CD14-positive monocyte (primary cell): ENCODE results near the gene MYADML2. TPM values are rescaled to one million over a fixed set of nuclear protein-coding genes. Genes with fewer than 3 reads are reported as not detected.

Experiments
- DNase-seq, 3 donors: peaks; one replicate each; pipeline ENCODE4 v3.0.0-alpha.2; 2011 to 2022
- H2AFZ ChIP-seq: 2 replicates; pipeline ENCODE4 v1.6.0; 2012; ENCODE audit warnings: mild to moderate bottlenecking, low read depth, low read length, inconsistent platforms; ENCODE audit not compliant: insufficient read depth, poor library complexity, severe bottlenecking
- H3K27ac ChIP-seq, 2 donors: 1 replicate in 1 of 2; 2 replicates in 1 of 2; pipeline ENCODE4 v1.5.1; 2012 to 2013; ENCODE audit warnings: low read length in 2 of 2, control low read depth in 1 of 2, inconsistent platforms in 1 of 2, low read depth in 1 of 2, mild to moderate bottlenecking in 1 of 2
- H3K27me3 ChIP-seq, 2 donors: one replicate each; pipeline versions ENCODE4 v1.6.0 to v1.6.1; 2011 to 2013; ENCODE audit warnings: low read length in 2 of 2; ENCODE audit not compliant: control insufficient read depth in 2 of 2, insufficient read depth in 2 of 2
- H3K36me3 ChIP-seq, 2 donors: replicated peaks in 1 of 2; 1 replicate in 1 of 2; 2 replicates in 1 of 2; pipeline versions ENCODE4 v1.5.1 to v1.6.1; 2012 to 2013; ENCODE audit warnings: low read length in 2 of 2, control low read depth in 1 of 2, inconsistent platforms in 1 of 2, mild to moderate bottlenecking in 1 of 2; ENCODE audit not compliant: insufficient read depth in 2 of 2, control insufficient read depth in 1 of 2
- H3K4me1 ChIP-seq, 2 donors: 1 replicate in 1 of 2; 2 replicates in 1 of 2; pipeline versions ENCODE4 v1.5.1 to v1.6.1; 2012 to 2013; ENCODE audit warnings: low read length in 2 of 2, control low read depth in 1 of 2, inconsistent platforms in 1 of 2, mild to moderate bottlenecking in 1 of 2, moderate library complexity in 1 of 2; ENCODE audit not compliant: insufficient read depth in 2 of 2, control insufficient read depth in 1 of 2
- H3K4me2 ChIP-seq: replicated peaks from 2 replicates; pipeline ENCODE3; 2012; ENCODE audit warnings: low read length, moderate library complexity, mild to moderate bottlenecking; ENCODE audit not compliant: poor library complexity, severe bottlenecking; ENCODE audit errors: extremely low read depth
- H3K4me3 ChIP-seq, 3 experiments: fragments of 200-600 bp in 1 of 3; sonication (generic) in 1 of 3; replicated peaks in 1 of 3; 1 replicate in 2 of 3; 2 replicates in 1 of 3; pipeline ENCODE4 v1.5.1; 2011 to 2013; ENCODE audit warnings: low read length in 3 of 3, mild to moderate bottlenecking in 3 of 3, control low read depth in 2 of 3, low read depth in 2 of 3, inconsistent platforms in 1 of 3, moderate library complexity in 1 of 3
- H3K79me2 ChIP-seq: 2 replicates; pipeline ENCODE4 v1.6.0; 2012; ENCODE audit warnings: mild to moderate bottlenecking, control low read depth, inconsistent platforms, low read length, moderate library complexity; ENCODE audit not compliant: insufficient read depth
- H3K9ac ChIP-seq: 2 replicates; pipeline ENCODE4 v1.6.0; 2017; ENCODE audit warnings: low read length, mild to moderate bottlenecking; ENCODE audit not compliant: insufficient read depth, poor library complexity, severe bottlenecking
- H3K9me3 ChIP-seq, 2 donors: replicated peaks in 1 of 2; 1 replicate in 1 of 2; 2 replicates in 1 of 2; pipeline versions ENCODE4 v1.5.1 to v1.6.1; 2012 to 2013; ENCODE audit warnings: low read length in 2 of 2, control low read depth in 1 of 2; ENCODE audit not compliant: control insufficient read depth in 1 of 2, insufficient read depth in 1 of 2
- H4K20me1 ChIP-seq: 2 replicates; pipeline ENCODE4 v1.6.0; 2012; ENCODE audit warnings: mild to moderate bottlenecking, low read length, control low read depth, moderate library complexity; ENCODE audit not compliant: insufficient read depth
- H3K27ac Mint-ChIP-seq, 7 donors: one replicate each; pipeline ENCODE4 v1.8.0; 2020; ENCODE audit warnings: mild to moderate bottlenecking in 7 of 7, mixed read lengths in 7 of 7, moderate library complexity in 6 of 7, inconsistent platforms in 2 of 7
- H3K27me3 Mint-ChIP-seq, 3 donors: one replicate each; pipeline ENCODE4 v1.8.0; 2021 to 2022; ENCODE audit warnings: low read depth in 3 of 3, mild to moderate bottlenecking in 3 of 3, mixed read lengths in 3 of 3, moderate library complexity in 3 of 3, inconsistent platforms in 1 of 3
- H3K36me3 Mint-ChIP-seq, 2 donors: one replicate each; pipeline ENCODE4 v1.8.0; 2020; ENCODE audit warnings: mixed read lengths in 2 of 2, inconsistent platforms in 1 of 2, mild to moderate bottlenecking in 1 of 2
- H3K4me1 Mint-ChIP-seq: one replicate; pipeline ENCODE4 v1.8.0; 2020; ENCODE audit warnings: mild to moderate bottlenecking, mixed read lengths
- H3K4me3 Mint-ChIP-seq, 2 donors: one replicate each; pipeline ENCODE4 v1.8.0; 2020; ENCODE audit warnings: mild to moderate bottlenecking in 2 of 2, mixed read lengths in 2 of 2, moderate library complexity in 1 of 2
- H3K9me3 Mint-ChIP-seq, 7 donors: one replicate each; pipeline ENCODE4 v1.8.0; 2020 to 2022; ENCODE audit warnings: mixed read lengths in 7 of 7, mild to moderate bottlenecking in 6 of 7, moderate library complexity in 6 of 7, inconsistent platforms in 2 of 7
- CTCF ChIP-seq: fragments of 200-600 bp; IDR thresholded peaks from one replicate; pipeline ENCODE4 v1.8.0; 2022; ENCODE audit warnings: antibody characterized with exemption, mild to moderate bottlenecking
- WGBS: methylation state at CpG from one replicate; pipeline ENCODE4 v1.1.5; 2013; ENCODE audit warnings: missing lambda C conversion rate; ENCODE audit not compliant: insufficient coverage; 5-methylcytosine and 5-hydroxymethylcytosine counted together
- intact Hi-C, 2 donors: fragments of 100-400 bp; cut with micrococcal nuclease; formaldehyde crosslinking; loops; one replicate each; pipeline versions ENCODE4 v1.15.0 to v1.15.1; 2023
- polyA plus RNA-seq, 3 donors: library from polyadenylated mRNA; depleted of rRNA in 1 of 3; unstranded in 2 of 3; stranded (reverse) in 1 of 3; fragments of 300-500 nt in 2 of 3; fragments of >200 nt in 1 of 3; fragmentation: Illumina TruSeq in 2 of 3; gene quantifications; 1 replicate in 2 of 3; 2 replicates in 1 of 3; pipeline ENCODE4 v1.2.3, GENCODE V29; 2012 to 2021

The MYADML2 gene
- polyA plus RNA-seq, 3 donors = not detected

- H3K9ac ChIP-seq = no peak overlapping the region
- peaks cover 79% of the 10 kb centered on the region for H4K20me1 ChIP-seq
- peaks cover 62% of the 10 kb centered on the region for H3K79me2 ChIP-seq
- no peak for DNase-seq
- H2AFZ ChIP-seq = no peak overlapping the region
- peaks cover 39 to 46% of the 10 kb centered on the region in 2 donors for H3K4me1 ChIP-seq
- 94% methylated on average over 31 of the region's 31 CpGs for whole genome bisulfite sequencing
- no peaks in the 10 kb centered on the region for H3K27me3 Mint-ChIP-seq
- H3K9me3 Mint-ChIP-seq = peaks cover 0 to 10% (median 4%) of the 10 kb centered on the region in 7 donors
- H3K4me2 ChIP-seq = no peak overlapping the region
- H3K4me1 Mint-ChIP-seq = peaks cover 46% of the 10 kb centered on the region
- intact Hi-C loops = loop anchor here in 1 of 2 donors (10.0 kb wide), 1 partner anchor 49 kb away; the partner anchor contains the start of gene P4HB
- no peak for TF ChIP-seq CTCF
- H3K9me3 ChIP-seq = peaks cover 0 to 2% of the 10 kb centered on the region in 2 donors
- H3K27ac Mint-ChIP-seq = peak overlapping the region in 2 of 7 donors; percentile 31 to 70
- no peak overlapping the region for H3K4me3 Mint-ChIP-seq
- H3K4me3 ChIP-seq = no peak overlapping the region
- no peak overlapping the region for H3K27ac ChIP-seq
- no peaks in the 10 kb centered on the region for H3K27me3 ChIP-seq
- H3K36me3 Mint-ChIP-seq = peaks cover 44 to 57% of the 10 kb centered on the region in 2 donors
- H3K36me3 ChIP-seq = peaks cover 40 to 43% of the 10 kb centered on the region in 2 donors
Measured at GRCh38 chr17:81913394-81914102, 33.5 kb downstream of the MYADML2 start.

- Histone ChIP-seq H3K9me3 (peaks cover 0 to 2% of the 10 kb centered on the region in 2 donors), H3K27ac (no peak overlapping the region), H3K4me2 (no peak overlapping the region), H3K79me2 (peaks cover 54% of the 10 kb centered on the region), H3K27me3 (no peaks in the 10 kb centered on the region), H3K36me3 (peaks cover 46 to 49% of the 10 kb centered on the region in 2 donors), H2AFZ (no peak overlapping the region), H3K4me1 (peaks cover 34 to 40% of the 10 kb centered on the region in 2 donors), H3K9ac (no peak overlapping the region), H3K4me3 (no peak overlapping the region), H4K20me1 (peaks cover 74% of the 10 kb centered on the region)
- Mint-ChIP-seq H3K27me3 (no peaks in the 10 kb centered on the region), H3K4me3 (no peak overlapping the region), H3K4me1 (peaks cover 41% of the 10 kb centered on the region), H3K9me3 (peaks cover 0 to 10% (median 4%) of the 10 kb centered on the region in 7 donors), H3K36me3 (peaks cover 49 to 66% of the 10 kb centered on the region in 2 donors), H3K27ac (peak overlapping the region in 2 of 7 donors; percentile 30 to 72)
- no peak for TF ChIP-seq CTCF
- intact Hi-C loops = loop anchor here in 1 of 2 donors (10.0 kb wide), 1 partner anchor 48 kb away; the partner anchor contains the start of gene P4HB
- no peak for DNase-seq
- 61% methylated on average over 17 of the region's 32 CpGs for WGBS
Measured at GRCh38 chr17:81912441-81913309, 34.4 kb downstream of the MYADML2 start.
